Activated naive CD4-positive, alpha-beta T cell treated with anti-CD3 and anti-CD28 coated beads for 36 hours (primary cell): ENCODE results near the gene NUDT3. TPM values are rescaled to one million over a fixed set of nuclear protein-coding genes. Genes with fewer than 3 reads are reported as not detected.

Experiments used
- CTCF ChIA-PET: fragments of 350-600 bp; sonication (Branson Sonifier 250); formaldehyde crosslinking; loops from one replicate; lab custom pipeline; 2021; ENCODE audit warnings: antibody characterized with exemption; lab: Charles Lee
- DNase-seq: peaks from one replicate; pipeline ENCODE4 v3.0.0-alpha.2; 2020
- H3K27ac Mint-ChIP-seq: one replicate; pipeline ENCODE4 v1.8.0; 2021; ENCODE audit warnings: mild to moderate bottlenecking, mixed read lengths
- H3K27me3 Mint-ChIP-seq: one replicate; pipeline ENCODE4 v1.8.0; 2021; ENCODE audit warnings: low read depth, mixed read lengths
- H3K36me3 Mint-ChIP-seq: one replicate; pipeline ENCODE4 v1.8.0; 2021; ENCODE audit warnings: low read depth, mixed read lengths
- H3K4me1 Mint-ChIP-seq: one replicate; pipeline ENCODE4 v1.8.0; 2021; ENCODE audit warnings: low read depth, mixed read lengths
- H3K4me3 Mint-ChIP-seq: one replicate; pipeline ENCODE4 v1.8.0; 2021; ENCODE audit warnings: mild to moderate bottlenecking, moderate library complexity, mixed read lengths
- H3K9me3 Mint-ChIP-seq: one replicate; pipeline ENCODE4 v1.8.0; 2021; ENCODE audit warnings: mixed read lengths
- intact Hi-C: fragments of 100-400 bp; cut with micrococcal nuclease; formaldehyde crosslinking; loops from one replicate; pipeline ENCODE4 v1.15.1; 2023
- total RNA-seq, 2 experiments: library from RNA; stranded (reverse); gene quantifications; one replicate each; pipeline ENCODE4 v1.2.3, GENCODE V29; 2021

NUDT3 gene
- total RNA-seq, 2 experiments from 2014 or later = 14.0 to 14.3 TPM

- no peaks in the 10 kb centered on the region for H3K27me3 Mint-ChIP-seq
- H3K27ac Mint-ChIP-seq = no peak overlapping the region
- CTCF ChIA-PET = interaction anchor here (1.3 kb wide), 1 partner anchor 9 kb away, joined by 3 read pairs; no protein-coding TSS in a partner anchor
- peaks cover 16% of the 10 kb centered on the region for H3K4me1 Mint-ChIP-seq
- intact Hi-C loops = no loop called here
- DNase-seq = no peak
- H3K9me3 Mint-ChIP-seq = no peaks in the 10 kb centered on the region
- peaks cover 2% of the 10 kb centered on the region for H3K36me3 Mint-ChIP-seq
- H3K4me3 Mint-ChIP-seq = no peak overlapping the region
Measured at GRCh38 chr6:34347303-34347702, 45.2 kb downstream of the NUDT3 start.

GRCh38 chr6:34346175-34347119, 46.0 kb downstream of the NUDT3 start:
- Mint-ChIP-seq H3K4me1 (peaks cover 16% of the 10 kb centered on the region), H3K27ac (no peak overlapping the region), H3K36me3 (peaks cover 7% of the 10 kb centered on the region), H3K4me3 (no peak overlapping the region), H3K27me3 (no peaks in the 10 kb centered on the region), H3K9me3 (no peaks in the 10 kb centered on the region)
- intact Hi-C loops = no loop called here
- DNase-seq = no peak
- CTCF ChIA-PET = interaction anchor here (1.3 kb wide), 1 partner anchor 8 kb away, joined by 3 read pairs; no protein-coding TSS in a partner anchor

GRCh38 chr6:34343806-34344205, 48.7 kb downstream of the NUDT3 start:
- Mint-ChIP-seq H3K36me3 (peaks cover 14% of the 10 kb centered on the region), H3K27me3 (no peaks in the 10 kb centered on the region), H3K4me1 (peaks cover 29% of the 10 kb centered on the region), H3K27ac (no peak overlapping the region), H3K9me3 (no peaks in the 10 kb centered on the region), H3K4me3 (no peak overlapping the region)
- intact Hi-C loops = no loop called here
- CTCF ChIA-PET = interaction anchor here (1.2 kb wide), 1 partner anchor 148 kb away, joined by 5 read pairs; no protein-coding TSS in a partner anchor
- DNase-seq = no peak

- intact Hi-C loops = no loop called here
- Mint-ChIP-seq H3K4me1 (peaks cover 43% of the 10 kb centered on the region), H3K4me3 (no peak overlapping the region), H3K9me3 (no peaks in the 10 kb centered on the region), H3K36me3 (peaks cover 13% of the 10 kb centered on the region), H3K27me3 (no peaks in the 10 kb centered on the region), H3K27ac (no peak overlapping the region)
- no peak for DNase-seq
- CTCF ChIA-PET = no interaction called here
Measured at GRCh38 chr6:34342247-34342646, 50.2 kb downstream of the NUDT3 start.

- no peak overlapping the region for H3K4me3 Mint-ChIP-seq
- CTCF ChIA-PET = no interaction called here
- H3K36me3 Mint-ChIP-seq = peaks cover 13% of the 10 kb centered on the region
- H3K27ac Mint-ChIP-seq = no peak overlapping the region
- no peaks in the 10 kb centered on the region for H3K9me3 Mint-ChIP-seq
- intact Hi-C loops = no loop called here
- no peaks in the 10 kb centered on the region for H3K27me3 Mint-ChIP-seq
- peaks cover 43% of the 10 kb centered on the region for H3K4me1 Mint-ChIP-seq
- DNase-seq = no peak
Measured at GRCh38 chr6:34341481-34341971, 50.9 kb downstream of the NUDT3 start.

GRCh38 chr6:34340906-34341480, 51.5 kb downstream of the NUDT3 start:
- H3K4me1 Mint-ChIP-seq = peaks cover 43% of the 10 kb centered on the region
- H3K27ac Mint-ChIP-seq = no peak overlapping the region
- CTCF ChIA-PET = no interaction called here

GRCh38 chr6:34340394-34340793, 52.1 kb downstream of the NUDT3 start:
- intact Hi-C loops = no loop called here
- Mint-ChIP-seq H3K9me3 (no peaks in the 10 kb centered on the region), H3K4me3 (no peak overlapping the region), H3K36me3 (peaks cover 13% of the 10 kb centered on the region), H3K4me1 (peaks cover 43% of the 10 kb centered on the region), H3K27ac (peak overlapping the region; percentile 42), H3K27me3 (no peaks in the 10 kb centered on the region)
- no peak for DNase-seq
- CTCF ChIA-PET = no interaction called here

More at GRCh38 chr6:34340906-34341480, 51.5 kb downstream of the NUDT3 start:
- intact Hi-C loops = no loop called here
- Mint-ChIP-seq H3K4me3 (no peak overlapping the region), H3K27me3 (no peaks in the 10 kb centered on the region), H3K9me3 (no peaks in the 10 kb centered on the region), H3K36me3 (peaks cover 13% of the 10 kb centered on the region)
- no peak for DNase-seq

GRCh38 chr6:34339971-34340370, 52.5 kb downstream of the NUDT3 start:
- CTCF ChIA-PET = no interaction called here
- H3K4me1 Mint-ChIP-seq = peaks cover 43% of the 10 kb centered on the region
- no peak overlapping the region for H3K27ac Mint-ChIP-seq
- H3K4me3 Mint-ChIP-seq = no peak overlapping the region
- peaks cover 13% of the 10 kb centered on the region for H3K36me3 Mint-ChIP-seq
- DNase-seq = no peak
- intact Hi-C loops = no loop called here
- H3K27me3 Mint-ChIP-seq = no peaks in the 10 kb centered on the region
- H3K9me3 Mint-ChIP-seq = no peaks in the 10 kb centered on the region

GRCh38 chr6:34339432-34339831, 53.0 kb downstream of the NUDT3 start:
- DNase-seq = no peak
- CTCF ChIA-PET = no interaction called here
- Mint-ChIP-seq H3K27ac (no peak overlapping the region), H3K4me1 (peaks cover 40% of the 10 kb centered on the region), H3K4me3 (no peak overlapping the region), H3K27me3 (no peaks in the 10 kb centered on the region), H3K36me3 (peaks cover 13% of the 10 kb centered on the region), H3K9me3 (no peaks in the 10 kb centered on the region)
- intact Hi-C loops = no loop called here

GRCh38 chr6:34338811-34339210, 53.7 kb downstream of the NUDT3 start:
- no peak for DNase-seq
- Mint-ChIP-seq H3K9me3 (no peaks in the 10 kb centered on the region), H3K4me3 (no peak overlapping the region), H3K4me1 (peaks cover 34% of the 10 kb centered on the region), H3K27me3 (no peaks in the 10 kb centered on the region), H3K27ac (no peak overlapping the region), H3K36me3 (peaks cover 15% of the 10 kb centered on the region)
- CTCF ChIA-PET = no interaction called here
- intact Hi-C loops = no loop called here

- H3K27ac Mint-ChIP-seq = no peak overlapping the region
- peaks cover 15% of the 10 kb centered on the region for H3K36me3 Mint-ChIP-seq
- no peak overlapping the region for H3K4me3 Mint-ChIP-seq
- H3K4me1 Mint-ChIP-seq = peaks cover 29% of the 10 kb centered on the region
- H3K9me3 Mint-ChIP-seq = no peaks in the 10 kb centered on the region
- CTCF ChIA-PET = interaction anchor here (0.6 to 1.0 kb wide), 2 partner anchors 9 to 343 kb away, joined by 3 to 4 read pairs; no protein-coding TSS in a partner anchor
- no peaks in the 10 kb centered on the region for H3K27me3 Mint-ChIP-seq
- no peak for DNase-seq
- intact Hi-C loops = no loop called here
Measured at GRCh38 chr6:34338377-34338776, 54.1 kb downstream of the NUDT3 start.

GRCh38 chr6:34334796-34335416, 57.6 kb downstream of the NUDT3 start:
- Mint-ChIP-seq H3K27me3 (no peaks in the 10 kb centered on the region), H3K4me3 (no peak overlapping the region), H3K4me1 (peaks cover 20% of the 10 kb centered on the region), H3K36me3 (peaks cover 12% of the 10 kb centered on the region), H3K27ac (no peak overlapping the region), H3K9me3 (no peaks in the 10 kb centered on the region)
- CTCF ChIA-PET = no interaction called here
- intact Hi-C loops = no loop called here
- no peak for DNase-seq
